ENCODE data around the gene PRKCA.

Gene PRKCA

DNA sequence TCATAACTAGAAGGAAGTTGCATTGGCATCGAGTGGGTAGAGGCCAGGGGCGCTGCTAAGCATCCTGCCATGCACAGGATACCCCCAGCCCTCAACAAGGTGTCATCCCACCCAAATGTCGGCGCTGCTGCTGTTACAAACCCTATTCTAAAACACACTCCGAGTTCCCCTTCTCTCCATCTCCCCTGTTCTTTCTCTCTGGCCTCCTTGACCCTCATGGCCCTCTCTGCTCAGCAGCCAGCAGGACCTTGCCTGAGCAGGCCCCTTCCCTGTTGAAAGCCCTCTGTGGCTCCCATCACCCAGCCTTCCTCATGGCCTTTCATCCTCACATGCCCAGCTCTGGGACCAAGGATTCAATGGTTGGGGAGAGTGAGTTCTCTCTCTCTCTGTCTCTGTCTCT, 510.2 kb downstream of the PRKCA start:
- TF ChIP-seq ISL1 (CRISPR knock-in tag; IDR thresholded peaks at IDR 0.05), result no peak
- no peak for TF ChIP-seq TSHZ2 (CRISPR knock-in tag; IDR thresholded peaks at IDR 0.05)
- TF ChIP-seq, protein P1, sequence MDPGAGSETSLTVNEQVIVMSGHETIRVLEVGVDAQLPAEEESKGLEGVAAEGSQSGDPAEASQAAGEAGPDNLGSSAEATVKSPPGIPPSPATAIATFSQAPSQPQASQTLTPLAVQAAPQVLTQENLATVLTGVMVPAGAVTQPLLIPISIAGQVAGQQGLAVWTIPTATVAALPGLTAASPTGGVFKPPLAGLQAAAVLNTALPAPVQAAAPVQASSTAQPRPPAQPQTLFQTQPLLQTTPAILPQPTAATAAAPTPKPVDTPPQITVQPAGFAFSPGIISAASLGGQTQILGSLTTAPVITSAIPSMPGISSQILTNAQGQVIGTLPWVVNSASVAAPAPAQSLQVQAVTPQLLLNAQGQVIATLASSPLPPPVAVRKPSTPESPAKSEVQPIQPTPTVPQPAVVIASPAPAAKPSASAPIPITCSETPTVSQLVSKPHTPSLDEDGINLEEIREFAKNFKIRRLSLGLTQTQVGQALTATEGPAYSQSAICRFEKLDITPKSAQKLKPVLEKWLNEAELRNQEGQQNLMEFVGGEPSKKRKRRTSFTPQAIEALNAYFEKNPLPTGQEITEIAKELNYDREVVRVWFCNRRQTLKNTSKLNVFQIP (CRISPR knock-in tag; IDR thresholded peaks at IDR 0.05; ENCODE audit: borderline replicate concordance, low read depth), result no peak
- TF ChIP-seq ZNF8 (CRISPR knock-in tag; IDR thresholded peaks at IDR 0.05), result no peak
- TF ChIP-seq, protein P2, sequence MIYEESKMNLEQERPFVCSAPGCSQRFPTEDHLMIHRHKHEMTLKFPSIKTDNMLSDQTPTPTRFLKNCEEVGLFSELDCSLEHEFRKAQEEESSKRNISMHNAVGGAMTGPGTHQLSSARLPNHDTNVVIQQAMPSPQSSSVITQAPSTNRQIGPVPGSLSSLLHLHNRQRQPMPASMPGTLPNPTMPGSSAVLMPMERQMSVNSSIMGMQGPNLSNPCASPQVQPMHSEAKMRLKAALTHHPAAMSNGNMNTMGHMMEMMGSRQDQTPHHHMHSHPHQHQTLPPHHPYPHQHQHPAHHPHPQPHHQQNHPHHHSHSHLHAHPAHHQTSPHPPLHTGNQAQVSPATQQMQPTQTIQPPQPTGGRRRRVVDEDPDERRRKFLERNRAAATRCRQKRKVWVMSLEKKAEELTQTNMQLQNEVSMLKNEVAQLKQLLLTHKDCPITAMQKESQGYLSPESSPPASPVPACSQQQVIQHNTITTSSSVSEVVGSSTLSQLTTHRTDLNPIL (CRISPR knock-in tag; IDR thresholded peaks at IDR 0.05; ENCODE audit: low read depth), result no peak
- no peak for TF ChIP-seq ESRRG (CRISPR knock-in tag; IDR thresholded peaks at IDR 0.05)
- no peak for TF ChIP-seq TCF4 (CRISPR knock-in tag; IDR thresholded peaks at IDR 0.05; ENCODE audit: borderline replicate concordance)
- TF ChIP-seq BACH2 (CRISPR knock-in tag; IDR thresholded peaks at IDR 0.05; ENCODE audit: borderline replicate concordance), result no peak
- no peak for TF ChIP-seq RARB (CRISPR knock-in tag; IDR thresholded peaks at IDR 0.05)
- peak; percentile 6; the same call in 2 of the 3 replicates for ATAC-seq

DNA sequence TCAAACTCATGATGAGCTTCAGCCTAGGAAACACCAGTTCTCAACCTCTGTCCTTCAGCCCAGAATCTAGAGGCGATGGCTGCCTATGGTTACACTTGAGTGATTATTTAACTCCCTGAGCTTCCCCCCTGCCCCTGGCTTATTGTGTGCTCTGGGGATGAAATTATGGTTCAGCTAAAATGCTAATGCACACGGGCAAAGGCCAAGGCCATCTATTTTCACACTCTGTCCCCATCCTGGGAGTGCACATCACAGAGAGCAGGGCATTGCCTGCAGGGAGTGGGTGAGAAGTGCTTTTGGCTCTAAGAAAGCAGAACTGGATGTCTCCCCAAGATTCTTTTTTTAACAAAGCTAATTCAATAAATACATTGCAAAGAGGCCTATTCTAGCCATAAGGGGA, 510.9 kb downstream of the PRKCA start:
- TF ChIP-seq ISL1 (CRISPR knock-in tag; IDR thresholded peaks at IDR 0.05) (no peak), TSHZ2 (CRISPR knock-in tag; IDR thresholded peaks at IDR 0.05) (no peak), ZFP3 (CRISPR knock-in tag; IDR thresholded peaks at IDR 0.05) (no peak), TCF4 (CRISPR knock-in tag; IDR thresholded peaks at IDR 0.05; ENCODE audit: borderline replicate concordance) (no peak), BACH2 (CRISPR knock-in tag; IDR thresholded peaks at IDR 0.05; ENCODE audit: borderline replicate concordance) (no peak), ZNF8 (CRISPR knock-in tag; IDR thresholded peaks at IDR 0.05) (no peak), ARNTL (CRISPR knock-in tag; IDR thresholded peaks at IDR 0.05; ENCODE audit: borderline replicate concordance, low read depth) (no peak), ZFP30 (CRISPR knock-in tag; IDR thresholded peaks at IDR 0.05) (no peak), RARB (CRISPR knock-in tag; IDR thresholded peaks at IDR 0.05) (no peak)
- TF ChIP-seq, protein P3, sequence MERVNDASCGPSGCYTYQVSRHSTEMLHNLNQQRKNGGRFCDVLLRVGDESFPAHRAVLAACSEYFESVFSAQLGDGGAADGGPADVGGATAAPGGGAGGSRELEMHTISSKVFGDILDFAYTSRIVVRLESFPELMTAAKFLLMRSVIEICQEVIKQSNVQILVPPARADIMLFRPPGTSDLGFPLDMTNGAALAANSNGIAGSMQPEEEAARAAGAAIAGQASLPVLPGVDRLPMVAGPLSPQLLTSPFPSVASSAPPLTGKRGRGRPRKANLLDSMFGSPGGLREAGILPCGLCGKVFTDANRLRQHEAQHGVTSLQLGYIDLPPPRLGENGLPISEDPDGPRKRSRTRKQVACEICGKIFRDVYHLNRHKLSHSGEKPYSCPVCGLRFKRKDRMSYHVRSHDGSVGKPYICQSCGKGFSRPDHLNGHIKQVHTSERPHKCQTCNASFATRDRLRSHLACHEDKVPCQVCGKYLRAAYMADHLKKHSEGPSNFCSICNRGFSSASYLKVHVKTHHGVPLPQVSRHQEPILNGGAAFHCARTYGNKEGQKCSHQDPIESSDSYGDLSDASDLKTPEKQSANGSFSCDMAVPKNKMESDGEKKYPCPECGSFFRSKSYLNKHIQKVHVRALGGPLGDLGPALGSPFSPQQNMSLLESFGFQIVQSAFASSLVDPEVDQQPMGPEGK (CRISPR knock-in tag; IDR thresholded peaks at IDR 0.05; ENCODE audit: borderline replicate concordance), result no peak
- TF ChIP-seq, protein P2 (CRISPR knock-in tag; IDR thresholded peaks at IDR 0.05; ENCODE audit: low read depth), result no peak
- peak; percentile 14; the same call in 2 of the 3 replicates for ATAC-seq

GRCh38 chr17:66814026-66814425, 511.6 kb downstream of the PRKCA start:
- peak; percentile 3; the same call in 2 of the 3 replicates for ATAC-seq
- TF ChIP-seq ZNF565 (CRISPR knock-in tag; conservative IDR thresholded peaks at IDR 0.05; ENCODE audit: low read depth), result no peak
